Naive thymus-derived CD8-positive, alpha-beta T cell (primary cell): Measurements from ENCODE around the gene BCO1. TPM values are rescaled to one million over a fixed set of nuclear protein-coding genes. Genes with fewer than 3 reads are reported as not detected.

ENCODE experiments used
- ATAC-seq, 2 donors: fragments of 150-1000 bp; cut with Tn5 transposase in 1 of 2; sonication (Bioruptor Pico), chemical (Tn5 transposase) in 1 of 2; 1 replicate in 1 of 2; 2 replicates in 1 of 2; pipeline ENCODE4 v1.10.0; 2021; ENCODE audit warnings: mild to moderate bottlenecking in 2 of 2, moderate library complexity in 2 of 2
- POLR2A ChIA-PET: fragments of 350-600 bp; sonication (Branson Sonifier 250); formaldehyde crosslinking; loops from one replicate; lab custom pipeline; 2021; ENCODE audit warnings: antibody characterized with exemption; lab: Charles Lee
- DNase-seq, 10 donors: peaks; one replicate each; pipeline versions ENCODE4 v3.0.0 to v3.0.0-alpha.2; 2020 to 2022
- H3K27ac Mint-ChIP-seq, 10 donors: one replicate each; pipeline ENCODE4 v1.8.0; 2020 to 2022; ENCODE audit warnings: mild to moderate bottlenecking in 10 of 10, mixed read lengths in 10 of 10, moderate library complexity in 4 of 10, inconsistent platforms in 1 of 10
- H3K27me3 Mint-ChIP-seq, 5 donors: one replicate each; pipeline ENCODE4 v1.8.0; 2021 to 2022; ENCODE audit warnings: mixed read lengths in 5 of 5
- H3K36me3 Mint-ChIP-seq, 3 donors: one replicate each; pipeline ENCODE4 v1.8.0; 2020 to 2022; ENCODE audit warnings: mixed read lengths in 3 of 3, mild to moderate bottlenecking in 2 of 3, inconsistent platforms in 1 of 3
- H3K4me1 Mint-ChIP-seq, 4 donors: one replicate each; pipeline ENCODE4 v1.8.0; 2021 to 2022; ENCODE audit warnings: mixed read lengths in 4 of 4
- H3K4me3 Mint-ChIP-seq, 10 donors: one replicate each; pipeline ENCODE4 v1.8.0; 2020 to 2022; ENCODE audit warnings: mild to moderate bottlenecking in 10 of 10, mixed read lengths in 10 of 10, moderate library complexity in 6 of 10, inconsistent platforms in 1 of 10
- H3K9me3 Mint-ChIP-seq, 9 donors: one replicate each; pipeline ENCODE4 v1.8.0; 2020 to 2022; ENCODE audit warnings: mixed read lengths in 9 of 9, mild to moderate bottlenecking in 3 of 9, inconsistent platforms in 1 of 9, moderate library complexity in 1 of 9
- polyA plus RNA-seq, 3 donors: library from polyadenylated mRNA; unstranded; fragments of 300-500 nt; fragmentation: Illumina TruSeq; gene quantifications; one replicate each; pipeline ENCODE4 v1.2.3, GENCODE V29; 2021
- total RNA-seq, 8 experiments: library from RNA in 2 of 8; stranded (reverse) in 2 of 8; gene quantifications; one replicate each; pipeline ENCODE4 v1.2.3 and lab custom pipeline; 2021 to 2026

BCO1 gene, protein sequence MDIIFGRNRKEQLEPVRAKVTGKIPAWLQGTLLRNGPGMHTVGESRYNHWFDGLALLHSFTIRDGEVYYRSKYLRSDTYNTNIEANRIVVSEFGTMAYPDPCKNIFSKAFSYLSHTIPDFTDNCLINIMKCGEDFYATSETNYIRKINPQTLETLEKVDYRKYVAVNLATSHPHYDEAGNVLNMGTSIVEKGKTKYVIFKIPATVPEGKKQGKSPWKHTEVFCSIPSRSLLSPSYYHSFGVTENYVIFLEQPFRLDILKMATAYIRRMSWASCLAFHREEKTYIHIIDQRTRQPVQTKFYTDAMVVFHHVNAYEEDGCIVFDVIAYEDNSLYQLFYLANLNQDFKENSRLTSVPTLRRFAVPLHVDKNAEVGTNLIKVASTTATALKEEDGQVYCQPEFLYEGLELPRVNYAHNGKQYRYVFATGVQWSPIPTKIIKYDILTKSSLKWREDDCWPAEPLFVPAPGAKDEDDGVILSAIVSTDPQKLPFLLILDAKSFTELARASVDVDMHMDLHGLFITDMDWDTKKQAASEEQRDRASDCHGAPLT
- total RNA-seq (not detected), polyA plus RNA-seq (not detected), total RNA-seq (lab: John Stamatoyannopoulos, UW) (0 reads per million in 6 experiments)

DNA sequence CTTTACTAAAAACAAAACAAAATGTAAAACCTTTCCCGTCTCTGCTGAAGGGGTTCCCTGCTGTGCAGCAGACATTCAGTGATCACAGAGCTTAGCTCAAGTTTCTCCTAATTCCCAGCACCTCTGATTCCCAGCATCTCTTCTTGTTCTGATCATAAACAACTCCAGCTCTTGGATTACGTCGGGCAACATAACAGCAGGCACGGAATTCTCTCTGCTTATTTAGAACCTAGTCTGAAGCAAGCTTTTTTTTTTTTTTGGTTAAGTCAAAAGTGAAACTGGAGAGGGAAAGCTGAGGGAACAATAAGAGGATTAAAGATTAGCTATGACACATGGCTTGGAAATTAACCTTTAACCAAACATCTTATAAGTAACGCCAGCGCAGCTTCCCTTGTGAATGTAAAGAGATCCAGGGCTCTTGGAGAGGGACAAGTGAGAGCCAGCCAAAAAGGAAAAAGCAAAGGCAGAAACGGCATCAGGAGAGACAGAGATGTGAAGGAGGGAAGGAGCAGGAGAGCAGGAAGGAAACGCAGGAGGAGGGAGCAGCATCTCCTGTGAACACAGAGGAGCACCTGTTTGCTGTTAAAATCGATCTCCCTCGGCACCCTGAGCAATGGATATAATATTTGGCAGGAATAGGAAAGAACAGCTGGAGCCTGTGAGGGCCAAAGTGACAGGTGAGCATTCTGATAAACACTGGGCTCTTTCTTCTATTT is at the start of gene BCO1:
Gene BCO1, plus strand, starts transcription at position 394 of the 716 bp plus-strand sequence. Its CDS starts 220 bp downstream, at position 614.
- H3K27ac Mint-ChIP-seq: peak within 1 kb of the TSS in 3 of 10 donors; percentile 17 to 71 (median 50)
- ATAC-seq (no peak), DNase-seq (no peak)
- no peaks in the 10 kb centered on the region for H3K36me3 Mint-ChIP-seq
- POLR2A ChIA-PET: no interaction called here
- H3K9me3 Mint-ChIP-seq: no peaks in the 10 kb centered on the region
- H3K4me3 Mint-ChIP-seq: peak within 1 kb of the TSS in 6 of 10 donors; percentile 15 to 52 (median 38)
- H3K4me1 Mint-ChIP-seq: peaks cover 7 to 9% (median 8%) of the 10 kb centered on the region in 4 donors
- peaks cover 0 to 3% (median 0%) of the 10 kb centered on the region in 5 donors for H3K27me3 Mint-ChIP-seq

DNA sequence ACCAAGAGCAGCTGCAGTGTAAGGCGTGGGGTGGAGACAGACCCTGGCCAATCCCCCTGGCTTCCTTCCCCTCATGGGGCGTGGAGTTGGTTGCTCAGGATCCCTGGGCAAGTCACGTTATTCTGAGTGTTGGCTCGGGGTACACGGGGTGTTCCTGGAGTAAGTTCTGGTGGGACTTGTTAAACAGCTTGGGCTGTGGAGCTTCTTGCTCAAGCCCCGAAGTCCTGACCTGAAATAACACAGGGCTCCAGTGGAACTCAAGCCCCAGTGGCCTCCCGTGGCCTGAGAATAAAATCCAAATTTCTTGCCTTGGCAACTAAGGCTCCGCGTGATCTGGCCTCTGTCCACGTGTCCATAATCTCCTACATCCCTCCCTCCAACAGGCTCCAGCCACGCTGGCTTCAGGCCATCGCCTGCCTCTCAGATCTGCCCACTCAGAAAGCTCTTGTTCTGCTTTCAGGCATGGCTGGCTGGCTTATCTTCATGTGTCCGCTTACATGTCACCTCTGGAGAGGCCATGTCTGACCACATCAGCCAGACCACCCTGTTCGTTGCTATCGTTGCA is 49.3 kb upstream of the BCO1 start:
- Mint-ChIP-seq H3K27ac (peak overlapping the region in 1 of 10 donors; percentile 12), H3K27me3 (peaks cover 0 to 15% (median 14%) of the 10 kb centered on the region in 5 donors), H3K9me3 (no peaks in the 10 kb centered on the region), H3K36me3 (no peaks in the 10 kb centered on the region), H3K4me3 (no peak overlapping the region), H3K4me1 (no peaks in the 10 kb centered on the region)
- ATAC-seq (no peak), DNase-seq (no peak)
- POLR2A ChIA-PET: no interaction called here

DNA sequence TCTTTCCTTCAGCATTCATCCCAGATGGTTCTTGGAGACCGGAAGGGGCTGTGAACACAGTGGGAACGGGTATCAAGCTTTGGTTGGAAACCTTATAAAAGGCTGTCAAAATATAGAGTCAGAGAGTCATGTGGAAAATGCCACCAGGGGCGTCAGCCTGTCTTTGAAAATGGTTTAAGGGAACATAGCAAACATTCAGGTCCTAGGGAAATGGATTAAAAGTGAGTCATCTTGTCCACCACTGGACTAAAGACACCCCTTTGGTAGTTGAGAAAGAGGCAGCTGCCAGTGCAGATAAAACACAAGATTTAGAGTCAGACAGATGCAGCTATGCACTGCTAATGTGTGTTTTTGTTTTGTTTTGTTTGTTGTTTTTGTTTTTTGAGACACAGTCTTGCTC is 47.8 kb upstream of the BCO1 start:
- Mint-ChIP-seq H3K4me3 (no peak overlapping the region), H3K9me3 (no peaks in the 10 kb centered on the region), H3K36me3 (no peaks in the 10 kb centered on the region), H3K27me3 (peaks cover 0 to 26% (median 14%) of the 10 kb centered on the region in 5 donors), H3K4me1 (no peaks in the 10 kb centered on the region), H3K27ac (peak overlapping the region in 1 of 10 donors; percentile 34)
- DNase-seq (no peak), ATAC-seq (no peak)
- POLR2A ChIA-PET: no interaction called here

DNA sequence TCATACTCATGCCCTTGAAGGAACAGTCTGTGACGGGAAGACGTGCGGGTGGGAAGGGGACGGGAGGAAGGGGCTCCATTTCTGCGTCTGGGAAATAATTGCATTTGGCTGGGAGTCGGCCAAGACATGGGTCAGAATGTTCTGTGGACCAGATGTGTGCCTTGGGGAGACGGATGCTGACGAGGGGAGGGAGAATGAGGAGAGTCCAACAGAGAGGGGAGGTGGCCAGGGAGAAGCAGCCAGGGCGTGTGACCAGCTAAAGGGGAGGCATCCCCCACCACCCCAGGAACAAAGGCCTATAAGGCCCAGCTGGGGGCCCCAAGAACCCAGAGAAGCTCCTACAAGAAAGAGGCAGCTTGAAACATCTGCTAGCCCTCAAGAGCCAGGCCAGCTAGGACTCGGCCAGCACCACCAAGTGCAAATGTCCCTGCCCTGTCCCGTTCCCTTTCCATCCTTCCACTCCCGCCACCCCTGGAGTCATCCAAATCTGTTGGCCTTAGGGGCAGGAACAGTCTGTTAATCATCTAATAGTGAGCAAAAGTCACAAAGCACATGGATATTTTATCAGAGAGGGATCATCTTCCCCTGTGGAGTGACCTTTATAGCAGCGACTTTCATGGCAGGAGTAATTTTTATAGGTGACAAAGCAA is 42.5 kb upstream of the BCO1 start:
- ATAC-seq: no peak
- no peak for DNase-seq
- POLR2A ChIA-PET: no interaction called here
- no peaks in the 10 kb centered on the region for H3K4me1 Mint-ChIP-seq
- no peak overlapping the region for H3K27ac Mint-ChIP-seq
- H3K27me3 Mint-ChIP-seq: peaks cover 3 to 38% (median 19%) of the 10 kb centered on the region in 5 donors
- no peaks in the 10 kb centered on the region for H3K36me3 Mint-ChIP-seq
- H3K4me3 Mint-ChIP-seq: no peak overlapping the region
- no peaks in the 10 kb centered on the region for H3K9me3 Mint-ChIP-seq

DNA sequence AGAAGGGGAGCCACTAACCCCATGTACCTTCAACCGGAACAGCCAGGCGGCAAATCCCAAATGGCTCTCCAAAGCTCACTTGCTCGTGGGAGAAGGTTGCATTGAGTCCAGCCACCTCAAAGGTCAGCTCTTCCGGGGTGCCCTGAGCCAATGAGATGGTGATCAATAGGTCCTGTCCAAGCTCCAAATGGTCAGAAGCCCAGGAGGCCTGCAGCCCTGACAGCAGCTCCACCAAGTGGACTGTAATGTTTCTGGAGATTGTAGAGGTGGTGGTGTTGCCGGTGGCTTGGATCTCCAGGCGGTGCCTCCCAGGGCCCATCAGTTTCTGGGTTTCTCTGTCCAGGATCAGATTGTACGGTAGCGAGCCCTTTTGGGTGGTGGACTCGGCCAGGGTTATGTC is 39.9 kb upstream of the BCO1 start:
- H3K4me3 Mint-ChIP-seq: no peak overlapping the region
- H3K36me3 Mint-ChIP-seq: no peaks in the 10 kb centered on the region
- ATAC-seq (no peak), DNase-seq (no peak)
- H3K27me3 Mint-ChIP-seq: peaks cover 3 to 28% (median 15%) of the 10 kb centered on the region in 5 donors
- no peak overlapping the region for H3K27ac Mint-ChIP-seq
- H3K4me1 Mint-ChIP-seq: no peaks in the 10 kb centered on the region
- POLR2A ChIA-PET: no interaction called here
- H3K9me3 Mint-ChIP-seq: no peaks in the 10 kb centered on the region

DNA sequence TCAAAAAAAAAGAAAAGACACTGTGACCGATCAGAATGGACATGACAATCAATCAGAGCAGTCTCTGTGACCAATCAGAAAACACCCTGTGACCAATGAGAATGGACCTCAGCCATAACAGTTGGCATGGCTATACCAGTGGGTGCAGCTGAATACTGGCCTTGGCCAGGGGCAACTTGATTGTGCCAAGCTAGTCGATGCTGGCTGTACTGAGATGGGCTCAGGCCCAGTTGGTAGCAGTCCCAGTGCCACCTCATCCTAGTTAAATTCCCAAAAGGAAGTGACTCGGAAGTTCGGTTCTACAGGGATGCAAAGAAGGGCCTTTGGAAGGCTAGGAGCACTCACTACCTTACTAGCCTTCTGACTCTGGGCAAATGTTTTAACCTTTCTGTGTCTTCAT is 37.2 kb upstream of the BCO1 start:
- peaks cover 0 to 2% (median 0%) of the 10 kb centered on the region in 4 donors for H3K4me1 Mint-ChIP-seq
- peaks cover 6 to 19% (median 13%) of the 10 kb centered on the region in 5 donors for H3K27me3 Mint-ChIP-seq
- DNase-seq (no peak), ATAC-seq (no peak)
- no peaks in the 10 kb centered on the region for H3K36me3 Mint-ChIP-seq
- no peaks in the 10 kb centered on the region for H3K9me3 Mint-ChIP-seq
- H3K4me3 Mint-ChIP-seq: no peak overlapping the region
- no peak overlapping the region for H3K27ac Mint-ChIP-seq
- POLR2A ChIA-PET: no interaction called here

DNA sequence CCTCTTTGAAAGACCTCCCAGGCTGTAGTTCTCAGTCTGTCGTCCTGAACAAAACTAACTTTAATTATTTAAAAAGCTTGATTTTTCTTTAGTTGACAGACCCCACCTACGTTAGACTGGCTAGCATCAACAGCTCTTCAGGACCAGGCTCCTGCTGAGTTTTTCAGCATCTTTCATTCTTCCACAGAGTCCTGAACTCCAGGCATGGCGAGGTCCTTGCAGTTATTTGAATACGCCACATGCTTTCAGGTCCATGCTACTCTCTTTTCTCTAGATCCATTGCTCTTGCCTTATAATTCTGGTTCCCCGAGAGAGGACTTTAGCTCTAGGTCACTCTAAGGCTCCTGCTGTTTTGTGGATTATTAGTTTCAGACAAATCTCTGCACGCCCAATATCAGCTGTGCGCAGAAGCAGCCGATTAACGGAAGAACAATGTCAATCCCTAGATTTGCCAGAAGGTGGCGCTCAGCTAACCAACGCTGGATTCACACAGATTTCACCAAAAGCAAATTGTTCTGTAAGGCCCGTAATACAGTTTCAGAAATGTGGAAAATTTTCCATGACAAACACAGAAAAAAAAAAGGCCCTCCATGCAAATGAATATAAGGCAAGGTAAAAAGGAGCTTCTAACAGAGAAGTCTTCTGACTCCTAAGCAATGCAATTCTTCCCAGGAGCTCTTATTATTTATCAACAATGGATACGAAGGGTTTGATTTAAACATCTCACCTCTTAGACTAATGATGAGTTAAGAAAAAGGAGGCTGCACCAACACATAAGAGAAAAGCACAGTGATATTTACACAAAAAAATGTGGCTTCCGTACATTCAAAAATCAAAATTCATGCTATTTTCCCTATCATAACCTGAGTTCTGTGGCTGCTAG is 33.5 kb upstream of the BCO1 start:
- Mint-ChIP-seq H3K36me3 (no peaks in the 10 kb centered on the region), H3K4me1 (peaks cover 0 to 2% (median 0%) of the 10 kb centered on the region in 4 donors), H3K4me3 (no peak overlapping the region), H3K9me3 (no peaks in the 10 kb centered on the region), H3K27me3 (peaks cover 6 to 12% (median 6%) of the 10 kb centered on the region in 5 donors), H3K27ac (no peak overlapping the region)
- ATAC-seq (no peak), DNase-seq (peak in 6 of 10 donors; percentile 2 to 42 (median 28))
- POLR2A ChIA-PET: no interaction called here

DNA sequence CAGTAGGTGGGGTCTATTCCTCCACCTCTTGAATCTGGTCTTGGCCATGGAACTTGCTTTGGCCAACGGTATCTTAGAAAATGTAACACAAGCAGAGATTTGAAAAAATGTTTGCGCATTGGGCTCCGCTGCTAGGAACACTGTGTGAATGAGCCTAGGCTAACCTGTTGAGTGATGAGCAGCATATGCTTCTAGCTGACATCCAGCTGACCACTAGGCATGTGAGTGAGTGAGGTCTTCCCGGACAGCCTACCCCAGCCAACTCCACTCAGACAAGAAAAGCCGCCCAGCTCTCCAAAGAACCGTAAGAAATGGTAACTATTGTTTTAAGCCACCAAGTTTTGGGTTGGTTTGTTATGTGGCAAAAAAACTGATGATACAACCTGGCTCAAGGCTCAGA is 31.4 kb upstream of the BCO1 start:
- Mint-ChIP-seq H3K36me3 (no peaks in the 10 kb centered on the region), H3K4me3 (no peak overlapping the region), H3K4me1 (peaks cover 0 to 3% (median 0%) of the 10 kb centered on the region in 4 donors), H3K9me3 (no peaks in the 10 kb centered on the region), H3K27ac (no peak overlapping the region), H3K27me3 (peaks cover 11 to 27% (median 13%) of the 10 kb centered on the region in 5 donors)
- ATAC-seq (no peak), DNase-seq (no peak)
- POLR2A ChIA-PET: no interaction called here

DNA sequence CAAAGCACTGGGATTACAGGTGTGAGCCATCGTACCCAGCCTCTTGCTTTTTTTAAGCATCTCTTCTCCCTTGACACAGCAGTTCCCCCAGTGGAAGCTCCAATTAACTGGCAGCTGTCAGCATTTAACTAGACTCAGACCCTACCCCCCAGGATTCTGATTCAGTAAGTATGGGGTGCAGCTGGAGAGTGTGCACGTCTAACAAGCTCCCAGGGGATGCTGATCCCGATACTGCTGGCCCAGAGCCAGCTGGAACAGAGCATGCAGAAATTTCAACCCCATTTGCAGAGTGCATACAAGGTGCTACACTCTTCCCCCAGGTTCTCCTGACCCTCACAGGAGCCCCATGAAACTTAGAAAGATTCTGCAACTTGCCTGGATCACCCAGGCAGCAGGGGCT is 27.7 kb upstream of the BCO1 start:
- no peak overlapping the region for H3K4me3 Mint-ChIP-seq
- POLR2A ChIA-PET: no interaction called here
- H3K9me3 Mint-ChIP-seq: no peaks in the 10 kb centered on the region
- no peak overlapping the region for H3K27ac Mint-ChIP-seq
- DNase-seq (no peak), ATAC-seq (no peak)
- H3K27me3 Mint-ChIP-seq: peaks cover 9 to 31% (median 11%) of the 10 kb centered on the region in 5 donors
- peaks cover 0 to 1% (median 0%) of the 10 kb centered on the region in 4 donors for H3K4me1 Mint-ChIP-seq
- no peaks in the 10 kb centered on the region for H3K36me3 Mint-ChIP-seq

DNA sequence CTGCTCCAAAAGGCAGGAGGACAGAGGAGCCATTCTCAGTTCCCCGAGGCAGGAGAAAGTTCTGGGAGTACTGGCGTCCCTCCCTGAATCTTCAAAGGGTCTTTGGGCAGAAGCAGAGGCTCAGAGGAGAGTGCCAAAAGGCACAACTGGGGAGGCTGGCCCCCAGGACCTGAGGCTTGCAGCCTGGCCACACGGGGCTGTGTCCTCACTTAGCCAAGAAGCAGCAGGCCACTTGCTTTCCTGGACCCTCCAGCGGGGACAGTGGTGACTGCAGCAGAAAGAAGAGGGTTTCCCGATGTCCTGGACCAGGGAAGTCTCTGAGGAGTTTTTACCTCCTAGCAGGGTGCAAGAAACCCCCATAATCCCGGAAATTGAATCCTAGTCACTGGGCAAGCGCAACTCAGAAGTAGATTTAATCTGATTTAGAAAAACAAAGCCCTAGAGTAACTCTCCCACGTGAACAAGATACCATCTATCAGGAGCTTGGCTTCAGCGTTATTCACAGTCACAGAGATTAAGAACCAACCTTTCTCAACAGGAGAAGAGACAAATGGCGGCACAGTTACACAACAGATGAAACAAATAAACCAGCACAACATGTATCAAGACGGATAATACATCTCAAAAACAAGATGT is 25.5 kb upstream of the BCO1 start:
- no peak for DNase-seq
- no peak for ATAC-seq

DNA sequence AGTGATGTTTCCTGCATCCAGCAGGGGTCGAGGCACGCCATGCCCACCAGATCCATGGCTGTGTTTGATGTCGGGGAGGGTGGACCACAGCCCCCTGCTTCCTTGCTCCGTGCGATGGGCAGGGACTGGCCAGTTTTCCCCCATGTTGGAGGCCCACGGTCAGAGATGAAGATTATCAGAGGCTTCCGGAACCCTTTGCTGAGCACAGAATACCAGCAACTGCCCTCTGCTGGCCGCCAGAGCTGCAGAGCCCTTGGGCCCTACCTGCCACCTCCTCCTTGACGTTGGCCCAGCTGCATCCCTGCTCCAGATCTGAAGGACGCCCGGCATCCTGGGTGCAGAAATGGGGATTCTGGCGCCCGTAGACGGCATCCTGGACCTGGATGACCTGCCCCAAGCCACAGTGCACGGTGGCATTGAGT is 23.7 kb upstream of the BCO1 start:
- H3K36me3 Mint-ChIP-seq: no peaks in the 10 kb centered on the region
- no peak overlapping the region for H3K27ac Mint-ChIP-seq
- H3K4me3 Mint-ChIP-seq: no peak overlapping the region
- peaks cover 0 to 1% (median 0%) of the 10 kb centered on the region in 4 donors for H3K4me1 Mint-ChIP-seq
- no peaks in the 10 kb centered on the region for H3K9me3 Mint-ChIP-seq
- DNase-seq (no peak), ATAC-seq (no peak)
- peaks cover 7 to 36% (median 12%) of the 10 kb centered on the region in 5 donors for H3K27me3 Mint-ChIP-seq
- POLR2A ChIA-PET: no interaction called here

More for the DNA sequence above, 25.5 kb upstream of the BCO1 start:
- Mint-ChIP-seq H3K36me3 (no peaks in the 10 kb centered on the region), H3K27me3 (peaks cover 10 to 36% (median 12%) of the 10 kb centered on the region in 5 donors), H3K27ac (no peak overlapping the region), H3K4me3 (no peak overlapping the region), H3K4me1 (peaks cover 0 to 1% (median 0%) of the 10 kb centered on the region in 4 donors), H3K9me3 (no peaks in the 10 kb centered on the region)
- POLR2A ChIA-PET: no interaction called here
